ENCODE results near the gene OR2A12.
"Not testable (repeated sequence)": the region's sequence is repeated elsewhere in the genome, so short reads cannot be mapped to it uniquely, and the experiment has no call there.

The OR2A12 gene, protein sequence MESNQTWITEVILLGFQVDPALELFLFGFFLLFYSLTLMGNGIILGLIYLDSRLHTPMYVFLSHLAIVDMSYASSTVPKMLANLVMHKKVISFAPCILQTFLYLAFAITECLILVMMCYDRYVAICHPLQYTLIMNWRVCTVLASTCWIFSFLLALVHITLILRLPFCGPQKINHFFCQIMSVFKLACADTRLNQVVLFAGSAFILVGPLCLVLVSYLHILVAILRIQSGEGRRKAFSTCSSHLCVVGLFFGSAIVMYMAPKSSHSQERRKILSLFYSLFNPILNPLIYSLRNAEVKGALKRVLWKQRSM

GRCh38 chr7:144085978-144086377 lies at the start of gene OR2A12:
OR2A12 (plus strand) TSS chr7:144086278; CDS start chr7:144095108, 8,830 bp downstream.
- DNase-seq = no peak

- no peak for DNase-seq
Observed at GRCh38 chr7:144036302-144036885, 49.7 kb upstream of the OR2A12 start.

DNA sequence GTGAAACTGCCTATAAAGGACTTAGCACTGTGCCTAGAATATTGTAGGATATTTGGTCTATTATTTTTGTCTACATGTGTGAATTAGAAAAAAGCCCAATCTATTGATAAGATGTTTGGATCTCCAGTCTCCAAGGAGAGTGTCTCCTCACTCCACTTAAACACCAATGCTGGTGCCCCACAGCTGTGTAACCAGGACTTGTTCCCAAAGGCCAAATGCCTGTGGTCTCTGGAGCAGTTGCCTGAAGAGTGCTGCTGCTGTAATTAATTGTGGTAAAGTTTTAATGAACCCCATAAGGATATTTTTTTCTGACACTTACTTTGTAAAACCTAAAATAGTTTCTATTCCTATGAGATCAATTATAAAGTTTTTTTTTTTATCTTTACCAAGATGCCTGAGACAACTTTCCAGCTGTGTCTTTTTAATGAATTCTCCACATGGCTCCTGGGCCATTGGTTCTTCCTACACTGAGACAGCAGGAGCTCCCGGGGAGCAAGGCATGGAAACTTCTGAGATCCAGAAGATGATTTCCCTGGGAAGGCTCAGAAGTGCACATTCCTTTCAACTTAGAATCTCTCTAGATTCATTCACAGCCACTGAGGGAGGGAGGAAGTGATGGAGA lies 48.6 kb upstream of the OR2A12 start:
- DNase-seq = no peak

- DNase-seq = no peak
Observed at GRCh38 chr7:144038887-144039286, 47.2 kb upstream of the OR2A12 start.

- DNase-seq = no peak
Observed at GRCh38 chr7:144048648-144049047, 37.4 kb upstream of the OR2A12 start, which contains the start of gene OR2A5. OR2A5 (plus strand) TSS chr7:144048948; CDS start chr7:144050402, 1,454 bp downstream.

DNA sequence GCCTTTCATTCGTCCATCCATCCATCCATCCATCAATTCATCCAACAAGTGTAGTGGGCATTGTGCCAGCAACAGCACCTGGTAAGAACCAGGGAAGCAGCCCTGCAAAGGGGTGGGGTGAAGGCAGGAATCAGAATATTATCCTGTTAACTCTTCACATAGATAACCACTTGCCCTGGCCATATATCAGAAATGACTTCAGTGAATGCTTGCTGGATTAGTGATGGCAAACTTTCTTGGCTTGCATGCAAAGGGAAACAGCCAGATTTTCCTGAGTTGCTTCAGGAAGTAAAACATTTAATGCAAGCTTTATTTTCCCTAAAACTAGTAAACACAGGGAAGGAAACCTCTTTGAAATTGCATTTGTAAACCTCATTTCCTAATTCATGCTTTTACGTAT lies 36.6 kb upstream of the OR2A12 start:
- DNase-seq = no peak

- DNase-seq = no peak
Observed at GRCh38 chr7:144050093-144050492, 36.0 kb upstream of the OR2A12 start.

- DNase-seq = not testable (repeated sequence)
Observed at GRCh38 chr7:144050884-144051283, 35.2 kb upstream of the OR2A12 start.

DNA sequence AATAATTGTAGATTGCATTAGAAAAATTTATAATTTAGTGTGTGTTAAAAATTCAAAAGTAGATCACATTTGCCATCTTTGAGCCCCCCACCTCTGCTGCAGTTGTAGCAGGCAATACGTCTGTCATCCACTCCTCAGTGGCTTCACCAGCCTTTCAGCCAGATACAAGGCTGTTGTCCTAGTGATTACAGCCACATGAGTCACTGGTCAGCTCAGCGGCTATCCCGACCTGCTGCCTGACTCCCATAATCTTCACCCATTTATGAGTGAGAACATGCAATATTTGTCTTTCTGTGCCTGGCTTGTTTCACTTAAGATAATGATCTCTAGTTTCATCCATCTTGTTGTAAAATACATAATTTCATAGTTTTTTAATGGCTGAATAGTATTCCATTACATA lies 28.1 kb upstream of the OR2A12 start:
- no peak for DNase-seq

DNA sequence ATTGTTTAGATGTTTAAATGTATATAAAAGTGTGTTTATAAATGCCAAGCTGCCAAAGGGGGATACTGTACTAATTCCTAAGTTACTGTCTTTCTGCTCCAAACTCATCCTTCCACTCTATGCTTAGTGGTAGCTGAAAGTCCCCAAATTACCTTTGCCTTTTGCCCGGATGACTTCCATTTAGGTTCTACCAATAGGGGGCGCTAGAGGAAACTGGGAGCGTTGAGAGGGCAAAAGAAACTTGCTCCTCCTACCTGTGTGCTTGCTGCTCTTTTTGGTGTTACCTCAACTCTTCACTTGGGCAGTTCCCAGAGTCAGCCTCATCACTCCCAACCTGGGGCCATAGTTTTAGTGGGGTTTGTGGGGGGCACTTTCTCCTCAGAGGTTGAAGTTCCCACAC lies 22.4 kb upstream of the OR2A12 start:
- no peak for DNase-seq

GRCh38 chr7:144069511-144069910 lies 16.6 kb upstream of the OR2A12 start, which contains the start of gene OR2A25:
OR2A25 (plus strand) TSS chr7:144069811; CDS start chr7:144074220, 4,409 bp downstream.
- DNase-seq = no peak

DNA sequence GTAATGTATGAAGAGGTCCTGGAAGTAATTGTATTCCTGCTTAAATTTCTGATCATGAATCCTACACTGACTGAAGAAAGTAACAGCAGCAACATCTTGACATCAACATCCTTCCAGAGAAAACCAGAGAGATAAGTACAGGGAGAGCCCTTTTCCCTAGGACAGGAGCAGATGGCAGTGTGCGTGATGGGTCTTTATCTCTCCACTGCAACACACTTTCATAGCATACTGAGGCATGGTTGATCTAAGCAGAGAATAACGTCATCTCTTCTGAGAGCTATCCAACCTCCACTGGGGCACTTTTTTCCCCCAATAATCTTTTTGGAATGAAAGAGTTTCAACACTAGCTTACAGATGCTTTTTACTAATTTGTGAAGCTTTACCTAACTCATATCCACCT lies 16.1 kb upstream of the OR2A12 start:
- DNase-seq = no peak

GRCh38 chr7:144074374-144074773 lies 11.7 kb upstream of the OR2A12 start:
- no peak for DNase-seq

- DNase-seq = no peak
Observed at GRCh38 chr7:144086730-144087129, 652 bp downstream of the OR2A12 start.

GRCh38 chr7:144087230-144087629 lies 1.2 kb downstream of the OR2A12 start:
- no peak for DNase-seq

DNA sequence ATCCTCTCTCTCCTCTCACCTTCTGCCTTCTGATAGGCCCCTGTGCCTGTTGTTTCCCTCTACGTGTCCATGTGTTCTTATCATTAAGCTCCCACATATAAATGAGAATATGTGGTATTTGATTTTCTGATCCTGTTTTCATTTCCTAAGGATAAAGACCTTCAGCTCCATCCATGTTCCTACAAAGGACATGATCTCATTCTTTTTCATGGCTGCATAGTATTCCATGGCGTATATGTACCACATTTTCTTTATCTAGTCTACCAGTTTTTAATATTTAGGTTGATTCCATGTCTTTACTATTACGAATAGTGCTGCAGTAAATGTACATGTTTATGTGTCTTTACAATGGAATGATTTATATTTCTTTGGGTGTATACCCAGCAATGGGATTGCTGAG lies 4.6 kb downstream of the OR2A12 start:
- DNase-seq = no peak

DNA sequence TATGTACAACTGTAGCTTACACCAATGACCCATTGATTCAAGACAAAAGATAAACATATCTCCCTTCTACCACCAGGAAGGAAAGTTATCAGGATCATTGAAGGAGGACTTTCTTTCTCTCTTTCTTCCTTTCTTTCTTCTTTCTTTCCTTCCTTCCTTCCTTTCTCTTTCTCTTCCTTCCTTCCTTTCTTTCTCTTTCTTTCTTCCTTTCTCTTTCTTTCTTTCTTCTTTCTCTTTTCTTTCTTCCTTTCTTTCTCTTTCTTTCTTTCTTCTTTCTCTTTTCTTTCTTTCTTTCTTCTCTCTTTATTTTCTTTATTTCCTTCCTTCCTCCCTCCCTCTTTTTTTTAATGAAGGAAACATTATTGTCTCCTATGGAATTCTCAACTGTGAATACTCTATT lies 12.7 kb downstream of the OR2A12 start:
- DNase-seq = no peak

DNA sequence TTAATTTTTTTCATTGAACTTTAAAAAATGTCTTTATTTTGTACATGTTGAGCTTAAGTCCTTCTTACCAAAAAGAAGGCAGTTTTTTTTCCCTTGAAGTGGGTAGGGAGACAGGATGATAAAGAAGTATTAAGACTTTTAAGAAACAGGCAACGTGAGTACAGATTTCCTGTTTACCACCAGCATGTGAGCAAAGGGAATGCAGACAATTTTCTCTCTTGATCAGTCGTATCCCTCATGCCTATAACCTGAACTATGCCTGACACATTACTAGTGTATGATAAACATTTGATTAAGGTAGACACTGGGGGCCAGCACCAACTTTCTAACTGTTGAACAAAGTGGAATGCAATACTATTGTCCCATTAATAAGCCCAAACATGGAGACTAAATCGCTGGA lies 14.5 kb downstream of the OR2A12 start:
- DNase-seq = no peak

- no peak for DNase-seq
Observed at GRCh38 chr7:144102041-144102440, 16.0 kb downstream of the OR2A12 start.

DNA sequence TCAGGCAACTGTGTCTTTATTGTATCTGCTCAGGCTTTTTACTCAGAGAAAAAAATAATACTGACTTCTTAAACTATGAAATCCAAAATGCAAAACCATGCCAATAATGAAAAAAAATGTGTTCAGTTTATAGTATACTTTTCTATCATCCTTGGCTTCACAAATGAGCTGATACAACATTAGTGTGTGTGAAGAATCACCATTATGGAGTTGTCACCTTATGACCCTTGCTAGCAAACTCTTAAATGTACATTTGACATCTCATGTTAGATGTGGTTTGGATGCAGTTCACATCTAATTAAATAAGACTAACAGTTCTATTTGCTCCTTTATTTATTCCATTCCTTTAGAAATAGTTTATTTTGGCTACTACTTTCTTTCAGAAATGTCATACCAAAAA lies 19.1 kb downstream of the OR2A12 start:
- no peak for DNase-seq

DNA sequence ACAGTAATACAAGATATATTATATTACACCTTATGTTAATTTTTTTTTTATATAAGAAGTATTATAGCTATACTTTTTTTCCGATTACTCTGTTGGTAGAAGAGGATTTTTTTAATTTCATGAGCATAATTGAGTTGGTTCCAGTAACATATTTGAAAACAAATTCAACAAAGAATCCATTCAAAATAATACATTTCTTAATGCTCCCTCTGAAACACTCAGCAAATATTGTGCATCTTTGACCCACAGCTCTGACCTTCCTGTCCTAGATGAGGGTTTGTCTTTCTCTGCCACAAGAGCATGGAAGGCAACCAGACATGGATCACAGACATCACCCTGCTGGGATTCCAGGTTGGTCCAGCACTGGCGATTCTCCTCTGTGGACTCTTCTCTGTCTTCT lies 23.2 kb downstream of the OR2A12 start, which contains the start of gene OR2A2:
Gene OR2A2, plus strand, starts transcription at position 301 of the 400 bp plus-strand sequence. Its CDS starts 0 bp downstream, at position 301.
- no peak for DNase-seq

DNA sequence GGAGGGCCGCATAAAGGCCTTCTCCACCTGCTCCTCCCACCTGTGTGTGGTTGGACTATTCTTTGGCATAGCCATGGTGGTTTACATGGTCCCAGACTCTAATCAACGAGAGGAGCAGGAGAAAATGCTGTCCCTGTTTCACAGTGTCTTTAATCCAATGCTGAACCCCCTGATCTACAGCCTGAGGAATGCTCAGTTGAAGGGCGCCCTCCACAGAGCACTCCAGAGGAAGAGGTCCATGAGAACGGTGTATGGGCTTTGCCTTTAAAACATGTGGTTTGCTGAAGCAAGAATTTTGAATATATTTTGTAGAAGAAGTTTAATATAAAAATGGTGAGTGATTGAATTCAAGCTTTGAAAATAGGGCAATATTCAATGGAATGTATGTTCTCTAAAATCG lies 24.2 kb downstream of the OR2A12 start:
- no peak for DNase-seq

GRCh38 chr7:144113651-144114050 lies 27.6 kb downstream of the OR2A12 start:
- no peak for DNase-seq

GRCh38 chr7:144118341-144118740 lies 32.3 kb downstream of the OR2A12 start:
- no peak for DNase-seq

Data from NCI-H146 (cell line).